Type B pancreatic cell (in vitro differentiated cells): ENCODE results near the gene FOXRED2. TPM values are rescaled to one million over a fixed set of nuclear protein-coding genes. Genes with fewer than 3 reads are reported as not detected.

Experiments
- DNase-seq: peaks from one replicate; pipeline ENCODE4 v3.0.0; 2021; ENCODE audit warnings: mixed read lengths; ENCODE audit not compliant: unreplicated experiment; ENCODE audit errors: extremely low spot score
- H3K27ac Mint-ChIP-seq: 2 replicates; pipeline ENCODE4 v1.8.0; 2021; ENCODE audit warnings: mild to moderate bottlenecking, mixed read lengths
- H3K27me3 Mint-ChIP-seq: 2 replicates; pipeline ENCODE4 v1.8.0; 2021; ENCODE audit warnings: mixed read lengths
- H3K36me3 Mint-ChIP-seq: 2 replicates; pipeline ENCODE4 v1.8.0; 2021; ENCODE audit warnings: mixed read lengths
- H3K4me1 Mint-ChIP-seq: one replicate; pipeline ENCODE4 v1.8.0; 2021; ENCODE audit warnings: mixed read lengths; ENCODE audit not compliant: unreplicated experiment
- H3K4me3 Mint-ChIP-seq: 2 replicates; pipeline ENCODE4 v1.8.0; 2021; ENCODE audit warnings: mild to moderate bottlenecking, mixed read lengths
- H3K9me3 Mint-ChIP-seq: 2 replicates; pipeline ENCODE4 v1.8.0; 2021; ENCODE audit warnings: mixed read lengths
- total RNA-seq: library from RNA; stranded (reverse); gene quantifications from 2 replicates; pipeline ENCODE4 v1.2.1, GENCODE V29; 2021; ENCODE audit warnings: low replicate concordance
- TF ChIP-seq, protein P1 (sequence below): fragments of 200-600 bp; sonication (generic); conservative IDR thresholded peaks from 2 replicates; pipeline ENCODE4 v1.5.0; 2021; ENCODE audit warnings: antibody characterized with exemption, mild to moderate bottlenecking

Gene FOXRED2
- total RNA-seq, 1 donor from 2014 or later = 38.8 TPM

DNA sequence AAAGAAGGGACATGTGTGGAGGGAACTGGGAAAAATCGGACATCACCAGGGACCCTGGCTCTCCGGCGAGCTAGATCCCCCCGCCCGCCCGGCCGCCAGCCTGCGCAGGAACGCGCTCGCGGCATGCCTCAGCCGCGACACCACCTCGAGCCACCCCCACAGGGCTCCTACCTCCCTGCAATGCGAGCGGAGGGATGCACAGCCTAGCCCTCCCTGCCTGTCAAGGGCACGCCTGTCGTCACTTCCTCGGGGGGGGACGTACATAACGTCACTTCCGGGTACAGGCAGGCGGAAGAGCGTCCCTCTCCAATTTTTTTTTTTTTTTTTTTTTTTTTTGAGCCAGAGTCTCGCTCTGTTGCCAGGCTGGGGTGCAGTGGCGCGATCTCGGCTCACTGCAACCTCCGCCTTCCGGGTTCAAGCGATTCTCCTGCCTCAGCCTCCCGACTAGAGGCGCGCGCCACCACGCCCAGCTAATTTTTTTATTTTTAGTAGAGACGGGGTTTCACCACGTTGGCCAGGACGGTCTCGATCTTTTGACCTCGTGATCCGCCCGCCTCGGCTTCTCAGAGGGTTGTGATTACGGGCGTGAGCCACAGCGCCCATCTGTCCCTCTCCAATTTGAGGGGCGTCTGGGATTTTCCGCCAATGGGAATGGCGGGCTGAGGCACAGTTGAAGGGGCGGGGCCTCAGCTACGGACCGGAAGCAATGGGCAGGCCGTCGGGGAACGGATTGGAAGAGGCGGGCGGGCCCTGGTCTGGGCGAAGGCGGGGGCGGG is 25.3 kb downstream of the FOXRED2 start, which contains the start of gene TXN2:
TXN2 (minus strand) TSS at position 248 of the 776 bp plus-strand sequence. CDS start 803 bp downstream, outside the sequence.
- Mint-ChIP-seq H3K27ac (peak within 1 kb of the TSS; percentile 96), H3K4me3 (peak within 1 kb of the TSS; percentile 99), H3K9me3 (no peaks in the 10 kb centered on the region), H3K27me3 (no peaks in the 10 kb centered on the region), H3K36me3 (peaks cover 15% of the 10 kb centered on the region), H3K4me1 (peaks cover 8% of the 10 kb centered on the region)
- DNase-seq = peak; percentile 94
- TF ChIP-seq, protein P1, sequence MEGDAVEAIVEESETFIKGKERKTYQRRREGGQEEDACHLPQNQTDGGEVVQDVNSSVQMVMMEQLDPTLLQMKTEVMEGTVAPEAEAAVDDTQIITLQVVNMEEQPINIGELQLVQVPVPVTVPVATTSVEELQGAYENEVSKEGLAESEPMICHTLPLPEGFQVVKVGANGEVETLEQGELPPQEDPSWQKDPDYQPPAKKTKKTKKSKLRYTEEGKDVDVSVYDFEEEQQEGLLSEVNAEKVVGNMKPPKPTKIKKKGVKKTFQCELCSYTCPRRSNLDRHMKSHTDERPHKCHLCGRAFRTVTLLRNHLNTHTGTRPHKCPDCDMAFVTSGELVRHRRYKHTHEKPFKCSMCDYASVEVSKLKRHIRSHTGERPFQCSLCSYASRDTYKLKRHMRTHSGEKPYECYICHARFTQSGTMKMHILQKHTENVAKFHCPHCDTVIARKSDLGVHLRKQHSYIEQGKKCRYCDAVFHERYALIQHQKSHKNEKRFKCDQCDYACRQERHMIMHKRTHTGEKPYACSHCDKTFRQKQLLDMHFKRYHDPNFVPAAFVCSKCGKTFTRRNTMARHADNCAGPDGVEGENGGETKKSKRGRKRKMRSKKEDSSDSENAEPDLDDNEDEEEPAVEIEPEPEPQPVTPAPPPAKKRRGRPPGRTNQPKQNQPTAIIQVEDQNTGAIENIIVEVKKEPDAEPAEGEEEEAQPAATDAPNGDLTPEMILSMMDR = no peak

DNA sequence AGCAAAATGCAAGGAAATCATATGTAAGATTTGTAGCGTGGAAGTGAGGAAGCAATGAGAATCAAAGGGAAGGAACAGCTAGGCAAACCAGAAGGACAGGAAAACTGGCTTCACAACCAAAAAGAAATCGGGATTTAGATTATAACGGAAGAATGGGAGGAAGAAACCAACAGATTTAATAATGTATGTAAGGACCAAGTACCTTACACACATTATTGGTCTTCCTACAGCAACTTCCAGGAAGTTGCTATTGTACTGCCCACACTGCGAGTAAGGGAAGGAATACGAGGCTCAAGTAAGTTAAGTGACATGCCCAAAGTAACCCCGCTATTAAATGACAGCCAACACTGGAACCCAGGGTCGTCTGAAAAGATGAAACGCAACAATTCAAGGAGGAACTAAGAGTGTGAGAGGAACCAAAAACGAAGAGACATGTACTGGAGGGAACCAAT is 25.9 kb downstream of the FOXRED2 start:
- Mint-ChIP-seq H3K36me3 (peaks cover 14% of the 10 kb centered on the region), H3K27me3 (no peaks in the 10 kb centered on the region), H3K27ac (peak overlapping the region; percentile 96), H3K4me1 (peaks cover 8% of the 10 kb centered on the region), H3K4me3 (peak overlapping the region; percentile 99), H3K9me3 (no peaks in the 10 kb centered on the region)
- no peak for DNase-seq
- TF ChIP-seq, protein P1 = no peak

DNA sequence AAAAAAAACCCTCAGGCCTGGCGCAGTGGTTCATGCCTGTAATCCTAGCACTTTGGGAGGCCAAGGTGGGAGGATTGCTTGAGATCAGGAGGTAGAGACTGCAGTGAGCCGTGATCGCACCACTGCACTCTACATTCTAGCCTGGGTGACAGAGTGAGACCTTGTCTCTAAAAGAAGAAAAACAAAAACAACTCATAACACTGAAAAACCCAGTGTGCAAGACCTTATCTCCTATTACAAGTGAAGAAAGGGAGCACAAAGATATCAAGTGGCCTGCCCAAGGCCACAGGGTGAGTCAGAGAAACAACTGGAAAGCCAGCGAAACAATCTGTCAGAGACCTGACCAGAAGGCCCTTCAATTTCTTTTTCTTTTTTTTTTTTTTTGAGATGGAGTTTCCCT is 27.9 kb downstream of the FOXRED2 start:
- Mint-ChIP-seq H3K27me3 (no peaks in the 10 kb centered on the region), H3K9me3 (no peaks in the 10 kb centered on the region), H3K36me3 (peaks cover 17% of the 10 kb centered on the region), H3K27ac (no peak overlapping the region), H3K4me1 (no peaks in the 10 kb centered on the region), H3K4me3 (no peak overlapping the region)
- TF ChIP-seq, protein P1 = no peak
- DNase-seq = no peak

DNA sequence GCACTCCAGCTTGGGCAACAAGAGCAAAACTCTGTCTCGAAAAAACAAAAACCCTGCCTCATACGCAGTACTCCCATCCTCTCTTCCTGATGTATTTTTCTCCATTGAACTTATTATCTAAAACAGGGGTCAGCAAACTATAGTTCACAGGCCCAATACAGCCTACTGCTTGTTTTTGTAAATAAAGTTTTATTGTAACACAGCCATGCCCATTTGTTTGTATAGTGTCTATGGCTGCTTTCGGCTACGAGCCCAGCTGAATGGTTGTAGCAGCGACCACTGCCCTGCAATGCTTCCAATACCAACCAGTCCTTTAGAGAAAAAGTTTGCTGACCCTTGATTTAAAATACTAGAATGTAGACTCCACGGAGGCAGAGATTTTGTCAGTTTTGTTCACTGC is 31.5 kb downstream of the FOXRED2 start:
- TF ChIP-seq, protein P1 = no peak
- H3K9me3 Mint-ChIP-seq = no peaks in the 10 kb centered on the region
- DNase-seq = no peak
- H3K27me3 Mint-ChIP-seq = no peaks in the 10 kb centered on the region
- H3K27ac Mint-ChIP-seq = no peak overlapping the region
- no peak overlapping the region for H3K4me3 Mint-ChIP-seq
- H3K36me3 Mint-ChIP-seq = peaks cover 14% of the 10 kb centered on the region
- no peaks in the 10 kb centered on the region for H3K4me1 Mint-ChIP-seq

DNA sequence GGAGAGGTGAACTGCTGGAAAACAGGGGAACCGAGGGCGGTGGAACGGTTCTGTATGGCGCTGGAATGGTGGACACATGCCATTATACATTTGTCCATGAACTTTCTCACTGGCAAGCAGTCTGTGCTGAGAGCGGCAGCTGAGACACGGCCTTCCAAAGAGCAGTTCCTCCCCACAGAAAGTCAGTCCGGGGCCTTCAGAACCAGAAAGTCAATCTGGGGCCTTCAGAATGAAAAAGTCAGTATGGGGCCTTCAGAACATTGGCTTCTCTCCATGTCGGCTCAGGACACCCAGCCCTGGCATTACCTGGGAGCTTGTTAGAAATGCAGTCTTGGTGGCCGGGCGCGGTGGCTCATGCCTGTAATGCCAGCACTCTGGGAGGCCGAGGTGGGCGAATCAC is 34.2 kb downstream of the FOXRED2 start:
- H3K36me3 Mint-ChIP-seq = peaks cover 14% of the 10 kb centered on the region
- peak overlapping the region; percentile 19 for H3K27ac Mint-ChIP-seq
- no peaks in the 10 kb centered on the region for H3K4me1 Mint-ChIP-seq
- TF ChIP-seq, protein P1 = no peak
- no peaks in the 10 kb centered on the region for H3K27me3 Mint-ChIP-seq
- DNase-seq = no peak
- no peaks in the 10 kb centered on the region for H3K9me3 Mint-ChIP-seq
- H3K4me3 Mint-ChIP-seq = no peak overlapping the region
